ENCODE data around the gene STIM2.
"Not testable (repeated sequence)": the region's sequence is repeated elsewhere in the genome, so short reads cannot be mapped to it uniquely, and the experiment has no call there.

The STIM2 gene

DNA sequence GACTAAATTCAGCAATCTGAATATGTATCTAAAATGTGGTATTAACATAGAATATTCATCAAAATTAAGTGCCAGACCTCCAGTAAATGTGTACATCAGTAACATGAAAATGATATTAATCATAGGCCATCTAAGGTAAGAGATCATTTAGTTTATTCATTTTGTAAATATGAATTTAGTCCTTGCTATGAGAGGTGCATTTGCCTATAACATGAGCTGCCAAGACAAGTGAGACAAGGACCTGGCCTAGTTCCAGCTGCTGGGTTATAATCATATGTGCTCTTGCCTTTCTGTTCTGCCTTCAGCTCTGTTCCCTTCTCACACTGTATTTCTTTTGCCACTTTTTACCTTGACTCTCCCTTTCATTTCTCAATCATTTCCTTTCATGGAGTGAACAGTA, 160.0 kb downstream of the STIM2 start:
- in situ Hi-C loops (cut with HindIII; ENCODE audit: low sequenced_read_pairs), result no loop called here

DNA sequence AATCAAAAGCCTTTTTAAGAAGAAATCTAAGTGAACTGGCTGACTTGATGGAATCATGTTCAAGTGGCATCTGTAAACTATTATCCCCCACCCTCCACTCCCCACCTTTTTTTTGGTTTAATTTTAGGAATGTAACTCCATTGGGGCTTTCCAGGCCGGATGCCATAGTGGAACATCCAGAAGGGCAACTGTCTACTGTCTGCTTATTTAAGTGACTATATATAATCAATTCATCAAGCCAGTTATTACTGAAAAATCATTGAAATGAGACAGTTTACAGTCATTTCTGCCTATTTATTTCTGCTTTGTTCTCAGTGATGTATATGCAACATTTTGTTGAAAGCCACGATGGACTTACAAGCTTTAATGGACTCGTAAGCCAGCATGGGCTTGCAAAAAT, 162.3 kb downstream of the STIM2 start:
- in situ Hi-C loops (cut with HindIII; ENCODE audit: low sequenced_read_pairs), result no loop called here

DNA sequence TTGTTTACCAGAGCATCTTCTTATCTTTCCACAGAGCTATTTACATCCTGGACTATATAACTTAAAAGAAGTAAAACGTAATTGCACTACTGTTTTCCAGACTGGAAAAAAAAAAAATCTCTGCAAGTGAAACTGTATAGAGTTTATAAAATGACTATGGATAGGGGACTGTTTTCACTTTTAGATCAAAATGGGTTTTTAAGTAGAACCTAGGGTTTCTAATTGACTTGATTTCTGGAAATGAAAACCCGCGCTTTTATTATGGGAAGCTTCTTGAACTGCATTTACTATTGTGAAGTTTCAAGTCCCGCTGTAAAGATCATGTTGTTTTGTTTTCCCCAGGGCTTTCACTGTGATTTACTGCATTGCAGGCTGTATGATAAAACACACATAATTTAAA, 162.7 kb downstream of the STIM2 start:
- in situ Hi-C loops (cut with HindIII; ENCODE audit: low sequenced_read_pairs), result no loop called here

DNA sequence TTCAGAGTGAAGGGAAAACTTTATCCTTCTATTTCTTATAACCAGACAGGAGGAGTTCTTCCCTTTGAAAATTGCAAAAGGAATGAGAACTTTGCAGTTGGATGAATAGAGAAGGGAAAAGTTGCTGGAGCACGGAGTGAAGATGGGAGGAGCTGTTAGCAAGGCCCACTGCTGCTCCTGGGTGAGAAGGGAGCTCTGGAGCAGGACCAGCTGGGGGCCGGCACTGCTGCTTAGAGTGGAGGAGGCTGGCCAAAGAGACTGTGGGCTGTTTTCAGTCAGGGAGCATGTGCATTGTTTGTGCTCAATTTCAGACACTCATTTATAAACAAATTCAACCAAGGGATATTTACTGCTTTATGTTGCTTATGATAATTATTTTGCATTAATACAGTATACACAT, 164.2 kb downstream of the STIM2 start:
- in situ Hi-C loops (cut with HindIII; ENCODE audit: low sequenced_read_pairs), result no loop called here

DNA sequence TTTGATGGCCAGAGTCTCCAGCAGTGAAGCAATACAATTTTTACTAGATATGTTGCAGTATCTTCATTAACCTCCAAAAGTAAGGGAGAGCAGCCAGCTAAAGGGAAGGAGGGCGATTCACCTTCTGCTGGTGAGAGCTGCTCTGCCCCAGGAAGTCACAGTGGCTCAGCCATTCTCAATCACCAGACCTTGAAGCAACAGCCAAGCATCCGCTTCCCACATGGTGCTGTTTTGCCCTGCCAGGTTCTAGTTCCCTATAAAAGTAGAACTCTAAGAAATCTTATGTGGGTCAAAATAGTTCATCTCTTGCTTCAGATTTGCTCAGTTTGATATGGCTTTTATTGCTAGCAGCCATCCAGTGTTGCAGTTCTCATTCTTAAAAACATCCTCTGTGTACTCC, 166.8 kb downstream of the STIM2 start:
- in situ Hi-C loops (cut with HindIII; ENCODE audit: low sequenced_read_pairs), result no loop called here

GRCh38 chr4:27035127-27035526, 174.5 kb downstream of the STIM2 start:
- in situ Hi-C loops (cut with HindIII; ENCODE audit: low sequenced_read_pairs), result not testable (repeated sequence)

DNA sequence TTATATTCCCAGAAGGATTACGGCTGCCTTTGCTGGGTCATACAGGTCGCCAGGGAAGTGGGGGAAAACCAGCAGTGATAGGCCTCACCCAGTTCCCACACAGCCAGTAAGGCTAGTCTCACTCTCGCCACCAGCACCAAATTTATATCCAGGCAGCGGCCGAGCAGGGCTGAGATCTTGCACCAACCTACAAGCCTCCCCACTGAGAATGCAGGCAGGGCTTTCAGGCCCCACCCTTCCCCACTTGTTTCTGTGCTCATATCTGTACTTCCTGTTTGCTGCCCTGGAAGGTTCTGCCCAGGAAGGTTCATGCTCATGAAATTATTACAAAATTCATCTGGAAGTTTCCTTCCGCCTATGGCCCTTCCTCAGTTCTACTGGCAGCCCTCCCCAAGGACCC, 179.7 kb downstream of the STIM2 start:
- in situ Hi-C loops (cut with HindIII; ENCODE audit: low sequenced_read_pairs), result no loop called here

DNA sequence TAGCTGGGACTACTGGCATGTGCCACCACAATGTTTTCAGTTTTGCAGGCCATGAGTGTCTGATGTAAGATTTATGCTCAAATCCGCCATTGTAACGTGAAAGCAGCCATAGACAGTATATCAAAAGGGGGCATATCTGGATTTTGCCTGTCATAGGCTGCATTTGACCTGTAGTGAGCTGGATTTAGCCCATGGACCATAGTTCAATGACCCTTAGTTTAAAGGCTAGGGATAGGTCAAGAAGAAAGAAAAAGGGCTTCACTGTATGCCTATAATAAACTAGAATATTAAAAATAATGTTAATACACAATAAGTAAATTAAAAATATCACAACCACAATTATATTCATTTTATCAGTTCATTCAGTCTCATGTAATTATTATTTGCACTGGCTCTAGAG, 181.8 kb downstream of the STIM2 start:
- in situ Hi-C loops (cut with HindIII; ENCODE audit: low sequenced_read_pairs), result no loop called here

GRCh38 chr4:27043200-27043599, 182.6 kb downstream of the STIM2 start:
- in situ Hi-C loops (cut with HindIII; ENCODE audit: low sequenced_read_pairs), result no loop called here

DNA sequence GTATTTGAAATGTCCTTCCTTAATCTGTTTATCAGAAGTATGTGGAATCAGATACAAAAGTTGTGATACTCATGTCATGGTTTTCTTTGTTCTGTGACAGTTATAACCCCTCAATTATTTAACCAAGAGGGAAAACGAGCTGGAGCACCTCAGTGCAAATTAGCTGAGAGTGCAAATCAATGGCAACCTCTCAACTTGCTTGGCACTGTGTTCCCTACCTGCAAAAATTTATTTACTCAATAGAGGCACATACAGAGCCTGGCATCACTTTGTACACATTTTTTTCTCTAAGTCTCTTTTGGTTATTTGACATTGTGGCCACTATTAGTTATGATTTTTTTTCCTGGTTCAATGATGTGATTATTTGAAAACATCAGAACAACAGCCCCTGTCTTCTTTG, 186.2 kb downstream of the STIM2 start:
- in situ Hi-C loops (cut with HindIII; ENCODE audit: low sequenced_read_pairs), result no loop called here

DNA sequence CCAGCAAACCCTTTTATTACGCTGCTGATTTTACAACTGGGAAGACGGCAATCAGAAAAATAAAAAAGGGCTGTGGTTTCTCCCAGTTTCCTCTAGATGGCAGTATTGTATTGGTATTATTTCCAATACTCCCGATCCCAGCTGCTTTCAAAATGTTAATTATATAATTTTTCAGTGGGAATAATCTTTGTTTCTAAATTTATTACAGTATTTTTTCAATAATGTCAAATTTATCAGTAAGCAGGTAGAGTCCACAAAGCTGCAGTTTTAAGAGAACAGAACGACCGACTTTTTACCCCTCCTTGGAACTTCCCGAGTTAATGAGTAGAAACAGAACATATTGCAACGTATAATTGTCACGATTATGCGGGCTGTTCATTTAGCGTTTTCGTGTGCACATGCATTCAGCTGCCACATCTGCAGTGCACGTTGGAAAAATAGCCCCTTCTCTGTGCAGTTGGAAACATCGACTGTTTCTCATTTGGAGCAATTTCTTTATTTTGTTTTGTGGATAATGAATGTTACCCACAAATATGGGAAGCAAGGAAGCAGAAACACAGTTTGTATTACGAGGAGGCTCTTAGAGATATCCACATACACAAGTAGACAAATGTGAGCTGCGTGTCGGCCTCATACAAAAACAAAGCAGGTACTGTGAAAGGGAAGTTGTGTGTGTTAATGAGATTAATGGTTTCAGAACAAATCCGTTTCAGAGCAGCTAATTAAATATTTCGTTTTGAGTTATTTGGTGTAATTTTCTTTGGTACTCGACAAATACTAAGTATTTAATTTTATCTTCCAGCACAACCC, 188.0 kb downstream of the STIM2 start:
- in situ Hi-C loops (cut with HindIII; ENCODE audit: low sequenced_read_pairs), result no loop called here

DNA sequence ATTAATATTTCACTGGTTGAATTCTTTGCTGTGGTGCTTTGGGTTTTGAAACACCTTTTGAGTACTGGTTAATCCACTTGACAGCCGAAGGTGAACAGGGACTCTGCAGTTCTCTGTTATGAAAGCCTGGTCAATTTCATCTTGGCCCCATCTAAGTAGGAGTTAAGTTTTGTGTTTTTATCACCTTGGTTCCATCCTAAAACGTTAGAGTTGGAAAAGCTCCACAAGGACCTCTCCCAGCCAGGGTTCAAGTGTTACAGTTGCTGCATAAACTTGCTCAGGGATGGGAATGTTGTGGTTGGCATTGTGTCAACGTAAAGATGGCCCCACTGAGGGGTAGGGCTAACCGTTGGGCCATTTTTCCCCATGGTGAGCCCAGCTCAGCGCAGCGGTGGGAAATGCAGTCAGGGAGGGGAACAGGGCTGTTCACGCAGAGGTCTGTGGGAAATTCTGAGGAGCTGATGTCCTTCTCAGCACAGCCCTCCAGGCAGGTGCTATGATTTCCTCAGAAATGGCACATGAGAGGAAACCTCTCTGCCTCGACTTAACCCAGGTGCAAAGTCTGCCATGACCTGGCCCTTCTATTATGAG, 188.7 kb downstream of the STIM2 start:
- in situ Hi-C loops (cut with HindIII; ENCODE audit: low sequenced_read_pairs), result no loop called here

DNA sequence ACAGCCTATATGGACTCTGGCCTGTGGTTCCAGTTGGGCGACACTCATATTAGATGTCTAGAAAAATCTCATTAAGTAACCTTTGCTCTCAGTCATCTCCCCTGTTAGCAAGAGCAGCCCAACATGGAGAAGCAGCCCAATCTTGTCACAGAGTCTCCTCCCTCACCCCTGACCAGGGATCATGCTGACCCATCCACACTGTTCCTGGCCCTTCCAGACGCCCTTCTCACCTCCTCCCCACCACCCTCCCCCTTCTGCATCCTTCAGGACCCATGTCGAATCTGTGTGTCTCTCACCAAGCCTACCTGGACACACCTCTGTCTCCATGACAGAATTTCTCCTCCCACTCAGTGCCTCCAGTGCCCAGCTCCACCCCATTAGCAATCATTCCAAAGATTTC, 190.1 kb downstream of the STIM2 start:
- in situ Hi-C loops (cut with HindIII; ENCODE audit: low sequenced_read_pairs), result no loop called here

- in situ Hi-C loops (cut with HindIII; ENCODE audit: low sequenced_read_pairs), result no loop called here
Observed at GRCh38 chr4:27055221-27055760, 194.7 kb downstream of the STIM2 start.

DNA sequence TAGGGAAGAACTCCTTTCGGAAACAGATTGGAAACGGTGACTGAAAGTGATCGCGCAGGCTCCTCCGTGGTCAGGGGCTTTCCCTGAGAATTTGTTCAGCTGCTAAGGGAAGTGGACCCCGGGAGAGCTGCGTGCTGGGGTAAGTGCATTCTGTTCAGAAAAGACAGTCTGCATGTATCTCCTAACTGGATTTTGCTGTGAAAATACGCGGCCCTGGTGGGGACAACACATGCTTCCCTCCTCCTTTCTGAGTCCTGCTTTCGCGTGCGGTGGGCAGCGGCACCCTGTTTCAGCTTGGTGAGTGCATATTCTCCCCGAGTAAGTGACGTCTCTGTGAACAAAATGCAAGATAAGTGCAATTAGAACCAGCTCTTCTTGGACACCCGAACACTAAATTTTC, 195.6 kb downstream of the STIM2 start:
- in situ Hi-C loops (cut with HindIII; ENCODE audit: low sequenced_read_pairs), result no loop called here

- in situ Hi-C loops (cut with HindIII; ENCODE audit: low sequenced_read_pairs), result no loop called here
Observed at GRCh38 chr4:27057053-27057452, 196.4 kb downstream of the STIM2 start.

DNA sequence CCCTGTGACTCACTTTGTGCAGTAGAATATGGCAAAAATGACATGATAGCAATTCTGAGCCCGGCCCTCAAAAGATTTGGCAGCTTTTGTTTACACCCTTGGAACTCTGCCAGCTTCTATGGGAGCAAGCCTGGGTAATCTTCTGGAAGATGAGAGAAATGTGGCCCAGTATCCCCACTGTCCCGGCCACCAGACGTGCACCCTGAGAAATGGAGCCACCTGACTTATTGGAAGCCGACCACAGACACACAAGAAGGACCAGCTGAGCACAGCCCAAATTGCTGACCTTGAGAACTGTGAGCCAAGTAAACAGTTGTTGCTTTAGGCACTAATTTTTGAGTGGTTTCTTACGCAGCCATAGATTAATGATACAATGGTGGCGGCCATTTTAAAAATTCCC, 197.0 kb downstream of the STIM2 start:
- in situ Hi-C loops (cut with HindIII; ENCODE audit: low sequenced_read_pairs), result no loop called here

- in situ Hi-C loops (cut with HindIII; ENCODE audit: low sequenced_read_pairs), result no loop called here
Observed at GRCh38 chr4:27058819-27059406, 198.3 kb downstream of the STIM2 start.

GRCh38 chr4:27059446-27059845, 198.8 kb downstream of the STIM2 start:
- in situ Hi-C loops (cut with HindIII; ENCODE audit: low sequenced_read_pairs), result no loop called here

GRCh38 chr4:27062256-27062655, 201.6 kb downstream of the STIM2 start:
- in situ Hi-C loops (cut with HindIII; ENCODE audit: low sequenced_read_pairs), result no loop called here

DNA sequence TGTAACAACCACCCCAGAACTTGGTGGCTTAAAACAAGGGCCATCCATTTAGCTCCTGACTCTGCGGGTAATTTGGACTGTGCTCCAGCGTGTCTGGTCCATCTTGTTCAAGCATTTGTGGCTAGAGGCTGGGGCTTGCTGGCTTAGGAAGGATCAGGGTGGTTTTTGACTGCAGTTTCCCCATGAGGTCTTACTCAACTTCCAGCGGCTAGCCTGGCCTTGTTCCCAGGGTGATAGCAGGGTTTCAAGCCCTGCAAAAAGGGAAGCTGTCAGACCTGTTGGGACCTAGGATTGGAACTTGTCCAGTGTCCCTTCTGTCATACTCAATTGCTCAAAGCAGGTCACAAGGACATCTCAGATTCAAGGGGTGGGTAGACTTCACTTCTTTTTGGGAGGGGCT, 205.9 kb downstream of the STIM2 start:
- in situ Hi-C loops (cut with HindIII; ENCODE audit: low sequenced_read_pairs), result no loop called here

Data from endothelial cell of hepatic sinusoid (primary cell).